Jurkat, Clone E6-1 (cell line): Measurements from ENCODE around the gene CITED2. TPM values are rescaled to one million over a fixed set of nuclear protein-coding genes. Genes with fewer than 3 reads are reported as not detected.
A peak's percentile ranks its signal among the peaks of the same experiment; 100 is the strongest.
"Not testable (repeated sequence)": the region's sequence is repeated elsewhere in the genome, so short reads cannot be mapped to it uniquely, and the experiment has no call there.

ENCODE experiments used
- DNase-seq: peaks from one replicate; pipeline ENCODE4 v3.0.0-alpha.2; 2011; ENCODE audit warnings: low read depth, low spot score
- H3K4me3 ChIP-seq: 2 replicates; pipeline ENCODE4 v1.5.1; 2011; ENCODE audit warnings: mild to moderate bottlenecking, low read length, control low read depth, moderate library complexity
- polyA plus RNA-seq: library from polyadenylated mRNA; unstranded; fragments of >200 nt; gene quantifications from one replicate; pipeline ENCODE4 v1.2.1, GENCODE V29; 2012; ENCODE audit warnings: missing spikeins; ENCODE audit not compliant: insufficient read length, insufficient read depth

Gene CITED2, protein sequence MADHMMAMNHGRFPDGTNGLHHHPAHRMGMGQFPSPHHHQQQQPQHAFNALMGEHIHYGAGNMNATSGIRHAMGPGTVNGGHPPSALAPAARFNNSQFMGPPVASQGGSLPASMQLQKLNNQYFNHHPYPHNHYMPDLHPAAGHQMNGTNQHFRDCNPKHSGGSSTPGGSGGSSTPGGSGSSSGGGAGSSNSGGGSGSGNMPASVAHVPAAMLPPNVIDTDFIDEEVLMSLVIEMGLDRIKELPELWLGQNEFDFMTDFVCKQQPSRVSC
- 16.4 TPM for polyA plus RNA-seq

DNA sequence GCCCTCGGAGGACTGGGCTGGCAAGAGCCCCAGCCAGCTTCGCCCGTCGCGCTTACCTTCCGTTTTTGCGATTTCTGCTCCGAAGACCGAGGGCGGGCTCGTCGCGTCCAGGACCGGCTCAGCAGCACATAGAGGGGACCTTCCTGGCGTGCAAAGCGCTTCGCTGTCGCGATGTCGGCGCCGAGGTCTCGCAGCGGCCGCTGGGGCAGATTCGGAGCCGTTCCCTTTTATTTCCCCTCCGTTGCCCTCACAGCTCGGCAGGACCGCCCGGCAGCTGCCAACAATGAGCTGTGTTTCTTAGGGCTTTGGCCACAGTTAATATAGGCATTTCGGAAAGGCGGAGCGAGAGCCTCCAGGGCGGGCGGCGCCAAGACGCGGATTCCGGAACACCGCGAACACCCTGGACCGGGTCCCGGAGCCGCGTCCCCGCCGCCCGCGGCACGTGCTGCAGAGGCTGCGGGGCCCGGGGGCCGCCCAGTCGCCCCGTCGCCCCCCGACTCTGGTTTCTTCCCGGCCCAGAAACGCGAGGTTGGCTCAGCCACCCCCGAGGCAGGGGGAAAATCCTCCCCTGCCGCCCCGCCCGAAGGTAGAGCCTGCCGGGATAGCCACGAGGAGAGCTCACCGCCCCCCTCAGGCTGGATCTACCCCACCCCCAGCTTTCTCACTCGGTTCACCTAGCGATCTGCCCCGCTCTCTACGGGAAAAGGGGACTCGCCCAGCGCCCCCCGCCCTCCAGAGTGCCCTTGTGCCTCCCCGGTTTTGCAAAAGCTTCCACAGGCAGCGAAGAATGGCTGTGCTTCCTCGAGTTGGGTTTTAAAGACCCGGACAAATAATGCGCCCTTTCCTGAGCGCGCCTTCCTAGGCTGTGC is at the start of gene CITED2:
Gene CITED2, minus strand, starts transcription at position 292 of the 869 bp plus-strand sequence. CDS start 704 bp downstream, outside the sequence.
- peak within 1 kb of the TSS; percentile 84 for H3K4me3 ChIP-seq
- DNase-seq = peak; percentile 90

DNA sequence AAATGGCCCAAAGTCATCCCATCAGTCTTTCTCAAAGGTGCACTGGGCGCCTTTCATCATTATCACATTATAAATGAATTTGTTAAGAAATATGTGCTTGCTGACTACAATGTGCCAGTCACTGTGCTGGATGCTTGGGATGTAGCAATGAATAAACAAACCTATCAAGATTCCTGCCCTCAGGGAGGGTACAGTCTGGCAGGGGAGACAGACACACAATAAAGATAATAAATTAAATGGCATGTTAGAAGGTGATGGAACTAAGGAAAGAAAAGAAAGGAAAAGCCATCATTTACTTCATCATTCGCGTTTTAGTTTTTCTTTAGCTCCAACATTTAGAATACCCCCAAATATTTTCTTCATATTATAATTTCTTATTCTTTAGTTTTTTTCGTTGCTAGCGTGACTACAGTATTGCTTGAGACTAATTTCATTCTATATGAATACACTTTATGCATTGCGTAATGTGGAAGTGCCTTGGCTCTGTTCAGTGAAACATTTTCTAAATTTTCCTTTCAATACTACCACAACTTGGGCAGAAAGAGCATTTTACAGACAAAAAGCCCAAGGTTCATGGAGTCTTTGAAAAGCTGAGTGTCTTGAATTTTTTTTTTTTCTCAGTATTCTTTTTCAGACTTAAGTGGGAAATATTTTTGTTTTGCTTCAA is 48.7 kb upstream of the CITED2 start:
- no peak overlapping the region for H3K4me3 ChIP-seq
- DNase-seq = no peak

DNA sequence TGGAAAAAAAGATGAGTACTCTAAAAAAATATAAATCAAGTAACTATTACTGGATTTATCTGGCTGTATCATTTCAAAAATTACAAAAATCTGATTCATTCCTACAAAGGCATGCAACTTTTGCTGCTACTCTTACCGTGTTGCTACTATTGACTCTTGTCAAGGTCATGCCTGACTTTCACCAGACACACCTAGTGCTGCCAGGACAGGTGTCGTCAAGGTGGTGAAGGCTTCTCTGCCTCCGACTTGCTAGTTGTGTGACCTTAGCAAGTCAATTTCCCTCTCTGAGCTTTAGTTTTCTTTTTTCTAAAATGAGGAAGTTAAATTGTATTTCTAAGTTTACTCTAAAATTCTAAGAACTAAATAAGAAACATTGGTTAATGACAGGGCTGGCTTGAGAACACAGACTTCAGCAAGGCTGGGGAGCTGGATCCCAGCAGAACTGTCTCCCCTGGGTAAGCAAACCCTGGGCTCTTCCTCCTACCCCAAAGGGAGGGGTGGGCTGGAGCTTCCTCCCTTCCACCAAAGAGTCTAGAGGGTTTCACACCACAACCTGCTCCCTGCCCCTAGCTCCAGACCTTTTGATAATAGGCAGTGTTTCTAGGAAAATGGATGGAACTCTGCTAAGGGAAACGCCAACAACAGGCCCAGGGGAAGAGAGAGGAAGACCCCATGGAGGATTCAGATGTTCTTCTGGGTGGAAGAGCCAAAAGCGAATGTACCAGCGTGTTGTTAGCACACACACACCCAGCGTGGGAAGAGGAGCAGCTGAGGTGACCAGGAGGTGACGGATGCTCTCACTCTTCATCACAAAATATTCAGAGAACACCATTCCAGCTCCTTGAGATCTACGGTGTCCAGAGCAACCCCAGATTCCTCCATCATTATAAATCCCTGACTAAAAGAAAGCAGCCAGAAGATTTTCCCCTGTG is 47.9 kb upstream of the CITED2 start:
- no peak overlapping the region for H3K4me3 ChIP-seq
- DNase-seq = no peak

DNA sequence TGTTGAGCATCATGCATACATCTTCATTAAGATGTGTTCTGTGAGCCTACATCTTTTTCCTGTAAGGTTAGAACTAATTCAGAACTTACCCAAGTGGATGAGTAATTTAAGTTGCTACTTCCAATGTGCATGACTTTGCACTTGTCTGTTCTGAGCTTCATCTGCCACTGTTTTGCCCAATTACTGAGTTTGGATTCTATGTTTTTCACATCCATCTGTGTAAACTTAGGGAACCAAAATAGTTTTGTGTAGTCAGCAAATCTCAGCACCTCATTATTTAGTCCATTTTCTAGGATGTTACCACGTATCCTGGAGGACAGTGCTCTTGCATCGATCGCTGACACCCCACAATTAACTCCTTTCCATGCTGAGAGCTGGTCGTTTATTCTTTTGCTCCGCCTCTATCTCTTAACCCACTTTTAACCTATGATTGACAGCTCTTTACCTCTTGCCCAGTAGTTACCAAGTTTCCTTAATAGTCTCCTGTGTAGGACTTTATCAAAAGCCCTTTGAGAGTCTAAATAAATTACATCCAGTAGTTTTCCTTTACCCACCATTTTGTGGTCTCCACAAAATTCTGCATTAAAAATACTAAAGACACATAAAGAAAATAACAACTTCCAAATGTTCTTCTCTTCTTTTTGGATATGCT is 44.2 kb upstream of the CITED2 start:
- DNase-seq = no peak
- no peak overlapping the region for H3K4me3 ChIP-seq

DNA sequence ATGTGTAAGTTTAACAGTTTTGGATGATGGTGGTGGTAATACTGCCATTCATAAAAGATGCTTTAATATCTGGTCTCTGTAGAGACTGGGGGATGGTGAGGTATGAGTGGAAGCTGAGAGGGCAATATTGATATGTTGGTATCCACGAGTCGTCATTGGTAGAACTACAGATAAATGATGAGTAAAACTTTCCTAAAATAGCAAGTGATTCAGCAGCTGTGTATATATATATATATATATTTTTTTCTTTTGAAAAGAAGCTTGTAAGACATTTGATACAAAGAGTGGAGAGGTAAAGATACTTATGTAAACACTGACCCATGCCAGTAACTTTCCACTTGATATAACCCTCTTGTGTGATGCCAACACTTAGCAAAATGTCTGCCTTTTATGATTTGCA is 41.7 kb upstream of the CITED2 start:
- DNase-seq = no peak
- H3K4me3 ChIP-seq = no peak overlapping the region

DNA sequence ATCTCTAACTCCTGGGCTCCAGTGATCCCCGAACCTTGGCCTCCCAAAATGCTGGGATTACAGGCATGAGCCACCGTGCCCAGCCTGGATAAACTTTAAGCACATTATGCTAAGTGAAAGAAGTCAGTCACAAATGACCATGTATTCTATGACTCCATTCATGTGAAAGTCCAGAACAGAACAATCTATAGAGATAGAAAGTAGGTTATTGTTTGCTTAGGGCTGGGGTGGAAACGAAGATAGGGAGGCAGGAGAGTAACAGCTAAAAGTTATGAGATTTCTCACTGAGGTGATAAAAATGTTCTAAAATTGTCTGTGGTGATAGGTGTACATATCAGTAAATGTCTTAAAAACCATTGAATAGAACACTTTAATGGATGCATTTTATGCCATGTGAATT is 40.9 kb upstream of the CITED2 start:
- no peak for DNase-seq
- no peak overlapping the region for H3K4me3 ChIP-seq

DNA sequence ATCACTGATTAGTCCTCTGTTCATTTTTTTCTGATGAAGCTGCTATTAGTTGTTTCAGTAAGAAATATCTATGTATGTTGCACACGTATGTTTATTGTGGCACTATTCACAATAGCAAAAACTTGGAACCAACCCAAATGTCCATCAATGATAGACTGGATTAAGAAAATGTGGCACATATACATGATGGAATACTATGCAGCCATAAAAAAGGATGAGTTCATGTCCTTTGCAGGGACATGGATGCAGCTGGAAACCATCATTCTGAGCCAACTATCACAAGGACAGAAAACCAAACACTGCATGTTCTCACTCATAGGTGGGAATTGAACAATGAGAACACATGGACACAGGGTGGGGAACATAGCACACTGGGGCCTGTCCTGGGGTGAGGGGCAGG is 37.7 kb upstream of the CITED2 start:
- not testable (repeated sequence) for DNase-seq, H3K4me3 ChIP-seq

DNA sequence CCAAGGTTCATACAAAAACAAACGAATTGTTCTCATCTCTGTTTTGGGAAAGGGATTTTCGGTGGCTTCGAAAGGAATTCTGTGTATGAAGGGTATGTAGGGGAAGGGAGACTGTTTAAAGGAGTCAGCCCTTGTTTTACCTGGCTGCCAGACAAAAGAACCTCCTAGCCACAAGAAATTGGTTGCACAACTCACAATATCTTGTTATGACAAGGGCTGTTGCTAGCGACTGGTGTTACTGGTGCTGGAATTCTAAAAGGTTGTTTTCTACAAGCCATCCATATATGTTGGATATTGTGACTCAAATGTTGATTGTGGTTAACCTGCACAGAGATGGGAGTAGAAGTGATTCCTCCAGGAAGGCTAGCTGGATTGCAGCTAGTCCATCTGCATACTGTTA is 34.6 kb upstream of the CITED2 start:
- no peak for DNase-seq
- H3K4me3 ChIP-seq = no peak overlapping the region

DNA sequence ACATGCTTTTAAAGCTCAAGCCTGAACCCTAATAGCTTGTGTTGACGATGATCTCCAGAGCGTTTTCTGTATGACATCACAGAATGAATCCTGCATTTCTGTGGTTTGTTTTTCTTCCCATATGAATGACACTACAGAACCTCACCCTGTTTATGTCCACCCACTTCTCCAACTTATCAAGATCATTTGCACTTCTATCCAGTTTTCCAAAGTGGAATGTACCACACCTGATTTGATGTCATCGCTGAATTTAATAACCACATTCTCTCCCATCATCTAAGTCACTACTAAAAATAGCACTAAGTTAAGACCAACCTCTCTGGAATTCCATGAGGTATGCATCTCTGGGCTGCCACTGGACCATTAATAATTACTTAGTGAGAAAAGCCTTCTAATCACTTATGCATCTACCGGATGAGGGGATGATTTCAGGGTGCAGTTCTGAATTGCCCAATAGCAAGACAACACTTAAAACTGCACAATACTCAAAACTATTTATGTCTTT is 33.3 kb upstream of the CITED2 start:
- H3K4me3 ChIP-seq = no peak overlapping the region
- no peak for DNase-seq

DNA sequence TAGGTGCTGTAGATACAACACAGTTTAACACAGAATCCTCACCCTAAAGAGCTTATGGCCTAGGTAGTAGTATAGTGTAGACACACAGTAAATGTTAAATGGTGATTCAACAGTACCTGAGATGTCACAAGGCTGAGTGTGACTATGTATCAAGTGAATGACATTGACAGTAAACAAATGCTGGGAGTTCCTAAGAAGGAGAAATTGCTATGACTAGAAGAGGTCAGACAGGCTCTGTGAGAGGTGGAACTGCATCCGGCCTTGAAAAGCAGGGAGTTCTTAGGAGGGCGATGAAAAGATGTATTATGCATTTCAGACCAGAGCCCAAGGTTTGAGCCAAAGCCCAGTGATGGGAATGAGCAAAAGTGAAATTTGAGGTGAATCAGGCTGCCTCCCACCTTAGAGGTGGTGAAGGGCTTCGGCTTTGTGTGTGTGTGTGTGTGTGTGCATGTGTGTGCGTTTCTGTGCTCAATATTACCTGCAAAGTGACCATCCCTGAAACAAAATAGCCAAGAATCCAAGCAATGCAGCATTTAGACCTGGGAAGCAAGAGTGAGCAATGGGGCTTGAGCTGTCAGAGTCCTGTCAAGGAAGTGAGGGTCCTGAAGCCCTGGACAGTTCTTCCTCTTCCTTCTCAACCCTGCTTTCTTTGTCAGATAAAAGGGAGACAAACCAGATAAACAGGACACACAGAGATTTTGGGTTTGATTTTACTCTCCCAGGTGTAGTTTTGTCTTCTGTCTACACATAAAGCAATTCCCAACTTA is 32.3 kb upstream of the CITED2 start:
- DNase-seq = no peak
- no peak overlapping the region for H3K4me3 ChIP-seq

DNA sequence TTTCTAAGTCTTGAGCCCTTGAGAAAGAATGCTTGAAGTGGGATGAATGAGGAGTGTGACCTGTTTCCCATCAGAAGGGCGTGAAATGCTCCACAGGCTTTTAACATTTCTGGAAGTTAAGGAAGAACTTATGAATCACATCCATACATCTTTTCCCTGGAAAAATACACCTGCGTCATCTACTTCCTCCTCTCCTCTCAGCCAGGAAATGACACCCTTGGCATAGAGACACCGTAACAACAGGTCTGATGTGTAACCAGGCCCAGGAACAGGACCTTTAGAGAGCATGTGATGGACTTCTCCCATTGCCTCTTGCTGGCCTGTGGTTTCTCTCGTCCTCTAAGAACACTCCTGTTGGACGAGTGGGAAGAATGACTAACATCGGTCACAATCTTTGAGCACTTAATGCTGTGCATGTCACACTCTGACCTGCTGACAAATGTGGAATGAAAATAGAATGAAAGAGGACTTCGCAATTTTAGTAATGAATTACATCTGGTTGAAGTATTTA is 28.5 kb upstream of the CITED2 start:
- no peak overlapping the region for H3K4me3 ChIP-seq
- no peak for DNase-seq

DNA sequence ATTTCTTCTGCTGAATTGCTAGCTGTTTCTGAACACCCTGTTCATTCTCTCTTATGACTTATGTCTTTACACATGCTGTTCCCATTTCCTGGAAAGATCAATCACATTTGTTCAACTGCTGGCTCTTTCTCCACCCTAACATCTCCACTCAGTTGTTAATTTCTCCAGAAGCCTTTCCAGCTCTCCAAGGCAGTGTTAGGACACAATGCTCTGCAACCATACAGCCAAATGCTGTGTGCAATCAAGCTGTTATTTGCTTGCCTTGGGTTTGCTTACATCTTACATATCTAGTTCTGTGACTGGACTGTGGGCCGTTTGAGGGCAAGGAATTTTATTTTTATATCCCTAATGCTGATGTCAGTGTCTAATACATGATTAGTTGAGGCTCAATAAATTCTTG is 24.2 kb upstream of the CITED2 start:
- no peak for DNase-seq
- no peak overlapping the region for H3K4me3 ChIP-seq

DNA sequence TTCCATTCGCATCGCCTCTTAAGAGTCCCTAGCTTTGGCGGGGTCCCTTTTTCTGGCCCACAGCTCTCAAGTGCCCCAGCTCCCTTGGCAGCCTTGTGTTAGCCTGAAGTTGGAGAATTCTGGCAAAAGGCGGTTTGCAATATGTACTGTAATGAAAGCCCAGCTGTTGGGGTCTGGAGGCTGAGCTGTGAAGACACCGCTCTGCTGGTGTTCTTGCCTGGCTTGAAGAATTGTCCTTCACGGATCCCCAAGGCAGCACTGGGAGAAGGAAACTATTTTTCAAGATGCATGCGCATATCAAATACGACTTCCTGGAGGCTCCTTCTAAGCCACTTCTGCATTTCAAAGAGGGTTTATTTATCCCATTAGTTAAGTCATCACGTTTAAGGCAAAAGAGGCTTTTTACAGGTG is 21.4 kb upstream of the CITED2 start:
- H3K4me3 ChIP-seq = no peak overlapping the region

DNA sequence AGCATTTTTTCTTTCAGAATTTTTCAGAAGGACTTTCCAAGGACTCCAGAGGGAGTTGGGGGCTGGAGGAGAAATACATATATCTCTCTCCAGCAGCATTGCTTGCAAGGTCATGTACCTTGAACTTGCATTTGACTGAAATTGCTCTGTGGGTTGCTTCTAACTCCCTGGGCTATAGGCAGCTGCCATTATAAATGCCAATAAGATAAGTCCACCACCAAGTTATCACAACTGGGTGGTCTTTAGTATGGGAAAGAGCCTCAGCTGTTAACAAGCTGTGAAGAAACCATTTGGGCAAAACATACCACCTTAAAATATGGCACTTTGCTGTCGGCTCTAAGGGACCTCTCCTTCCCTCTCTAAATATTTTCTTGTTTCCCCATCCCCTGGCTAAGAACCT is 20.9 kb upstream of the CITED2 start:
- H3K4me3 ChIP-seq = no peak overlapping the region
- DNase-seq = no peak

More for the DNA sequence above, 21.4 kb upstream of the CITED2 start:
- DNase-seq = no peak

DNA sequence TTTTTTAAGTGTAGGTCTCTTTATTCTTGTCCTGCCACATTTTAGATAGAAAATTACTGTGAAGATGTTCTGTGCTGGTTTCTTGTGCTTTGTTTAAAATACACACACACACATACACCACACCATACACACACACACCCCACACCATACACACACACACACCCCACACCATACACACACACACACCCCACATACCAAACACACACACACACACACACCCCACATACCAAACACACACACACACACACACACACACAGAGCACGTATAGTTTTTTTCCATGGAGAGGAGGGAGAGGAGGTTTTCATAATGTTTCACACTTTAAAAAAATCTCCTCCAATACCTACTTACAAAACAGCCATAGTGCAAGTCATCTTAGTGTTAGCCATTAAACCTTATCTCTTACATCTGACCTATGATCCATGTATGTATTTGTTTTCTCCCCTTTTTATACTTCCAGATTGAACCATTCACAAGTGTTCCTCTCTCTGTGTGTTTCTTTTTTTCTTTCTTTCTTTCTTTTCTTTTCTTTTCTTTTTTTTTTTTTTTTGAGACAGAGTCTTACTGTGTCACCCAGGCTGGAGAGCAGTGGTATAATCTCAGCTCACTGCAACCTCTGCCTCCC is 19.7 kb upstream of the CITED2 start:
- H3K4me3 ChIP-seq = no peak overlapping the region
- DNase-seq = no peak

DNA sequence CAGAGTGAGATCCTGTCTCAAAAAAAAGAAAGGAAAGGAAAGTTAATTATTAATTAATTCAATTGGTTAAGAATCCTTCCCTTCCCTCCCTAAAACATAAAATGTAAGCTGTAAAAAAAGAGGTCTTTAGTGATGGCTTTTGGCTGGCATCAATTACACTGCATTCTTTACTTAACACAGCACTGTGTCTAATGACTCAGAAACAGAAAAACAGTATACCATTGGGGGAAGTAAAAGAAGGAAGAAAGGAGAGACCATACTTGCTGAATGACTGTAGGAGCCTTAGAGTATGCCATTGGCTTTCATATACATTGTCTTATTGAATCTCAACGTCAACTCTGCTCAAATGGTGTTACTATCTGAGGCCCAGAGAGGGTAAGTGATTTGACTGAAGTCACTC is 18.3 kb upstream of the CITED2 start:
- no peak for DNase-seq
- no peak overlapping the region for H3K4me3 ChIP-seq

DNA sequence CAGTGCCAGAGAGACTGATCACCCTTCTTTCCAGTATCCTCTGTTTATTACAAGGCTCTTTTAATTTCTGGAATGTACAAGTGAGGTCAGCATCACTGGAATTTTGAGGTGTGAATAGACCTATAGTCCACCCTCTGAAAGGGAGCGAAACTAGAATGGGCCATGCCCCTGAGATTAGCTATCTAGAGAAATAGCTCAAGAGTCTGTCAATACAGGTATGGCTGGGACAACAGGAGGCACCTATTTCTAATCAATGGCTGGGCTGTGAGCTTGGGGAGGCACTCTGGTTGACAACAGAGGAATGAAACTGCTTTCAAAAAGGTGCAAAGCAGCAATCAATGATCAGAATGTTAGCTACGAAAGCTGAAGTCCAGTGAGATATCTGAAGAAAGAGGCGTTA is 17.3 kb upstream of the CITED2 start:
- DNase-seq = no peak
- H3K4me3 ChIP-seq = no peak overlapping the region
